Calu3 (cell line): ENCODE results near the gene YAE1. TPM values are rescaled to one million over a fixed set of nuclear protein-coding genes. Genes with fewer than 3 reads are reported as not detected.

Experiments used
- BruUV-seq: library from RNA; stranded (reverse); fragments of 400-500 nt; replicated peaks from 2 replicates; lab custom pipeline; 2021; lab: Mats Ljungman, UMichigan
- CTCF ChIA-PET: fragments of 300-600 bp; sonication (Branson Sonifier 250); formaldehyde crosslinking; loops from one replicate; lab custom pipeline; 2022; ENCODE audit warnings: antibody characterized with exemption; lab: Charles Lee
- DNase-seq: peaks from one replicate; pipeline ENCODE4 v3.0.0; 2022
- H3K27ac Mint-ChIP-seq: one replicate; pipeline ENCODE4 v1.8.0; 2022; ENCODE audit warnings: mixed read lengths; ENCODE audit not compliant: unreplicated experiment
- H3K27me3 Mint-ChIP-seq: one replicate; pipeline ENCODE4 v1.8.0; 2022; ENCODE audit warnings: mixed read lengths; ENCODE audit not compliant: unreplicated experiment
- H3K36me3 Mint-ChIP-seq: one replicate; pipeline ENCODE4 v1.8.0; 2022; ENCODE audit warnings: mild to moderate bottlenecking, moderate library complexity, mixed read lengths; ENCODE audit not compliant: insufficient read depth, unreplicated experiment
- H3K4me1 Mint-ChIP-seq: one replicate; pipeline ENCODE4 v1.8.0; 2022; ENCODE audit warnings: mild to moderate bottlenecking, low read depth, mixed read lengths; ENCODE audit not compliant: unreplicated experiment
- H3K4me3 Mint-ChIP-seq: one replicate; pipeline ENCODE4 v1.8.0; 2022; ENCODE audit warnings: mild to moderate bottlenecking, low read depth, moderate library complexity, mixed read lengths; ENCODE audit not compliant: unreplicated experiment
- H3K9me3 Mint-ChIP-seq: one replicate; pipeline ENCODE4 v1.8.0; 2022; ENCODE audit warnings: low read depth, mixed read lengths; ENCODE audit not compliant: unreplicated experiment
- CTCF ChIP-seq: fragments of 200-600 bp; IDR thresholded peaks from one replicate; pipeline ENCODE4 v1.8.0; 2022; ENCODE audit warnings: antibody characterized with exemption; ENCODE audit not compliant: unreplicated experiment
- intact Hi-C: fragments of 100-400 bp; cut with micrococcal nuclease; formaldehyde crosslinking; loops from one replicate; pipeline ENCODE4 v1.10.0; 2022; ENCODE audit not compliant: unreplicated experiment
- total RNA-seq: library from RNA; stranded (reverse); gene quantifications from 2 replicates; pipeline ENCODE4 v1.2.3, GENCODE V29; 2022

The YAE1 gene
- total RNA-seq, 1 experiment from 2014 or later: 39.2 TPM

- Mint-ChIP-seq H3K4me3 (no peak overlapping the region), H3K36me3 (no peaks in the 10 kb centered on the region), H3K4me1 (no peaks in the 10 kb centered on the region), H3K27ac (no peak overlapping the region), H3K9me3 (no peaks in the 10 kb centered on the region), H3K27me3 (peaks cover 34% of the 10 kb centered on the region)
- intact Hi-C loops: no loop called here
- TF ChIP-seq CTCF: no peak
- no TSS peak for BruUV-seq
- CTCF ChIA-PET: interaction anchor here (0.7 kb wide), 1 partner anchor 15 kb away, joined by 3 read pairs; no protein-coding TSS in a partner anchor
- no peak for DNase-seq
Measured at GRCh38 chr7:39557911-39558310, 8.3 kb upstream of the YAE1 start.

GRCh38 chr7:39560408-39560807 is 5.8 kb upstream of the YAE1 start:
- H3K4me1 Mint-ChIP-seq: peaks cover 3% of the 10 kb centered on the region
- DNase-seq: no peak
- no TSS peak for BruUV-seq
- no peaks in the 10 kb centered on the region for H3K9me3 Mint-ChIP-seq
- no peak overlapping the region for H3K4me3 Mint-ChIP-seq
- peaks cover 1% of the 10 kb centered on the region for H3K36me3 Mint-ChIP-seq
- CTCF ChIA-PET: no interaction called here
- intact Hi-C loops: no loop called here
- peaks cover 16% of the 10 kb centered on the region for H3K27me3 Mint-ChIP-seq
- no peak overlapping the region for H3K27ac Mint-ChIP-seq
- TF ChIP-seq CTCF: no peak

- intact Hi-C loops: no loop called here
- Mint-ChIP-seq H3K27me3 (peaks cover 13% of the 10 kb centered on the region), H3K36me3 (peaks cover 7% of the 10 kb centered on the region), H3K4me1 (peaks cover 6% of the 10 kb centered on the region), H3K27ac (no peak overlapping the region), H3K4me3 (no peak overlapping the region), H3K9me3 (no peaks in the 10 kb centered on the region)
- no peak for TF ChIP-seq CTCF
- CTCF ChIA-PET: no interaction called here
- DNase-seq: no peak
- BruUV-seq: no TSS peak
Measured at GRCh38 chr7:39560997-39561396, 5.2 kb upstream of the YAE1 start.

- peak overlapping the region; percentile 75 for H3K27ac Mint-ChIP-seq
- no peaks in the 10 kb centered on the region for H3K27me3 Mint-ChIP-seq
- no peak for TF ChIP-seq CTCF
- intact Hi-C loops: no loop called here
- peaks cover 6% of the 10 kb centered on the region for H3K4me1 Mint-ChIP-seq
- no peaks in the 10 kb centered on the region for H3K9me3 Mint-ChIP-seq
- BruUV-seq: no TSS peak
- CTCF ChIA-PET: no interaction called here
- H3K36me3 Mint-ChIP-seq: peaks cover 19% of the 10 kb centered on the region
- H3K4me3 Mint-ChIP-seq: peak overlapping the region; percentile 88
- no peak for DNase-seq
Measured at GRCh38 chr7:39565538-39565937, 666 bp upstream of the YAE1 start.
